ENCODE measurements around the gene CDKAL1. TPM values are rescaled to one million over a fixed set of nuclear protein-coding genes. Genes with fewer than 3 reads are reported as not detected.
"Not testable (repeated sequence)": the region's sequence is repeated elsewhere in the genome, so short reads cannot be mapped to it uniquely, and the experiment has no call there.

The CDKAL1 gene
- total RNA-seq, 1 experiment from 2014 or later, result 14.5 TPM

- DNase-seq (ENCODE audit: low spot score), result no peak
These were observed 527.6 kb downstream of the CDKAL1 start for GRCh38 chr6:21061892-21062291.

GRCh38 chr6:21064756-21065340, 530.6 kb downstream of the CDKAL1 start:
- DNase-seq (ENCODE audit: low spot score), result no peak

DNA sequence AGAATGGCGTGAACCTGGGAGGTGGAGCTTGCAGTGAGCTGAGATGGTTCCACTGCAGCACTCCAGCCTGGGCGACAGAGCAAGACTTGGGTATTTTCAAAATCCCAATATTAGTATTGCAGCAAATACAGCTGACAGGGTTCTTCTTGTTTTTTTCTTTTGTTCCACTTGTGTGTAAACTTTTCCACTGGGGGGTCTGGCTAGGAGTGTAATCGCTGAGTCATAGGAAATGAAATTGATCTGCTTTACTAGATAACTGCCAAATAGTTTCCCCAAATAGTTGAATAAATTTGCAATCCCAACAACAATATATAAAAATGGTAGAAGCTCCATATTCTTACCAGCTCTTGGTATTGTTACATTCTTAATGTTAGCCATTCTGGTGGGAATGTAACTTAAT, 533.3 kb downstream of the CDKAL1 start:
- no peak for DNase-seq (ENCODE audit: low spot score)

GRCh38 chr6:21070620-21071019, 536.4 kb downstream of the CDKAL1 start:
- no peak for DNase-seq (ENCODE audit: low spot score)

GRCh38 chr6:21071780-21072468, 537.7 kb downstream of the CDKAL1 start:
- DNase-seq (ENCODE audit: low spot score), result no peak

DNA sequence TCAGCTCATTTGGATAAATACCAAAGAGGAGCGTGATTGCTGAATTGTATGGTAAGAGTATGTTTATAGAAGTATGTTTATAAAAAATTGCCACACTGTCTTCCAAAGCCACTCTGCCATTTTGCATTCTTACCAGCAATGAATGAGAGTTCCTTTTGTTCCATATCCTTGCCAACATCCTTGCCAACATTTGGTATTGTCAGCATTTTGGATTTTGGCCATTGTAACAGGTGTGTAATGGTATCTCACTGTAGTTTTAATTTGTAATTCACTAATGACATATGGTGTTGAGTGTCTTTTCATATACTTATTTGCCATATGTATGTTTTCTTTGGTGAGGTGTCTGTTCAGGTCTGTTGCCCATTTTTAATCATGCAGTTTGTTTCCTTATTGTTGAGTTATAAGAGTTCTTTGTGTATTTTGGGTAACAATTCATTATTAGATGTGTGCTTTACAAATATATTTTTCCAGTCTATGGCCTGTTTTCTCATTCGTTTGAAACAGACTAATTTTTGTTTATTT, 539.1 kb downstream of the CDKAL1 start:
- no peak for DNase-seq (ENCODE audit: low spot score)

- DNase-seq (ENCODE audit: low spot score), result no peak
These were observed 540.2 kb downstream of the CDKAL1 start for GRCh38 chr6:21074484-21074883.

DNA sequence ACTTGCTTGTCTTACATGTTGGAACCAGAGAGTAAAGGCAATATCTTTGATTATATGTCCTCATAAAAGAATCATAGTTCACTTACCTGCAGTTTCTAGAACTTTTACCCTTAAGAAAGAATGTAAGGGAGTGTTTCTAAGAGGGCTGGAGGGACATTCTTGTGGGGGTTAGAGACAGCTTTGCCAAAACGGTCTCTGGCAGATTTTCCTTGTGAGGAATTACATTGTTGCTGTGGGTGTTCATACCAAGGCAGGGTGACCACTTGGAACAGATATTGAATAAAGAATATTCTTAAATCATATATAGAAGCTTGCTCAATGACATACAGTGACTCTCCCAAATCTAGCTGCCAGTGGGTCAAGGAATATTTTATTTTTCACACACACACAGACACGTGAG, 541.7 kb downstream of the CDKAL1 start:
- no peak for DNase-seq (ENCODE audit: low spot score)

- no peak for DNase-seq (ENCODE audit: low spot score)
These were observed 544.2 kb downstream of the CDKAL1 start for GRCh38 chr6:21078497-21078896.

- DNase-seq (ENCODE audit: low spot score), result no peak
These were observed 545.3 kb downstream of the CDKAL1 start for GRCh38 chr6:21079468-21080048.

- no peak for DNase-seq (ENCODE audit: low spot score)
These were observed 546.0 kb downstream of the CDKAL1 start for GRCh38 chr6:21080221-21080620.

- no peak for DNase-seq (ENCODE audit: low spot score)
These were observed 547.8 kb downstream of the CDKAL1 start for GRCh38 chr6:21082091-21082490.

DNA sequence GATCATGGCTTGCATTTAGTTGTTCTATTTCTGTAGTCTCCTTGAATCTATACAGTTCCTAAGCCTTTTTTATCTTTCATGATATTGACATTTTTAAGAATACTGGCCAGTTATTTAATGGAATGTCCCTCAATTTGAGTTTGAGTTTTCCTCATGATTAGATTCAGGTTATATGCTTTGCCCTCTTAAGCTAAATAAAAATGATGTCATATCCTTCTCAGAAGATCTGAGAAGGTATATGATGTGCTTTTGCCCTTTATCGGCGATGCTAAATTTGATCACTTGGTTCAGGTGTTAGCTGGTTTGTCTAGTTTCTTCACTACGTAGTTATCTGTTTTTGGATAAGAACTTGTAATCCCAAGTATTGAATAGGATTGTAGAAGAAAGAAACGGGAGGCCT, 549.5 kb downstream of the CDKAL1 start:
- no peak for DNase-seq (ENCODE audit: low spot score)

GRCh38 chr6:21084656-21085055, 550.4 kb downstream of the CDKAL1 start:
- no peak for DNase-seq (ENCODE audit: low spot score)

DNA sequence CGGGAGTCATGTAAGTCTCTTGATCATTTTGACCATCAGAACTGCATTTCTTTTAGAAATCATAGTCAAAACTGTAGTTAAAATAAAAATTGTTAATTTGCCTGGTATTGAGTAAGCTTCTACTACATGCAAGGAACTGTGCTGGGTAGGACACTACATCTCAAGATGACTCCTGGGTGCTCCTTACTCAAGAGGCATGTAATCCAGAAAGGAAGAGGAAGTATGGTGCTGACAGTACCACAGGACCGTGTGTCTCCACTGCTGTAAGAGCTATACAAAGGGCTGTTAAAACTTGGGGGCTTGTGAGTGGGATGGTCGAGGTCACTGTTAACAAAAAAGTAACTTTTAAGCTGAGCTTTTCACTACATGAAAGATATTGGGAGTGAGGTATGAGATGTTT, 551.0 kb downstream of the CDKAL1 start:
- no peak for DNase-seq (ENCODE audit: low spot score)

DNA sequence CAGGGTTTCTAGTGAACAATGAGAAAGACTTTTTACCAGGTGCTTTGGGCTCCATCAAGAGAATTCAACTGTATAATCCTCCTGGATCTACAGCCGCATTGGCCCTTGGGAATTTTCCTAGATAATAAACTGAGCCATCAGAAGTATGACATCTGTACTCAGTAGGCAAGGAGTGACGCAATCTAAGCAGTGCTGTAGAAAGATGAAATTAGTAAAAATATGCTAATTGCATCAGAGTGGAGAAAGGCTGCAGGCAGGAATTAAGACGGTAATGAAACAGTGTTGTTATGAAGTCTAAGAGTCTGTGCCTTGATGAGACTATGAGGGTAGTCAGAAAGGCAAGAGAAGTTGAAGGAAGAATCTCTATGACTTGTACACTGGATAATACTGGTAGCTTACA, 551.4 kb downstream of the CDKAL1 start:
- no peak for DNase-seq (ENCODE audit: low spot score)

- DNase-seq (ENCODE audit: low spot score), result no peak
These were observed 552.9 kb downstream of the CDKAL1 start for GRCh38 chr6:21087188-21087587.

GRCh38 chr6:21091411-21091810, 557.2 kb downstream of the CDKAL1 start:
- DNase-seq (ENCODE audit: low spot score), result no peak

- DNase-seq (ENCODE audit: low spot score), result not testable (repeated sequence)
These were observed 558.0 kb downstream of the CDKAL1 start for GRCh38 chr6:21092231-21092772.

DNA sequence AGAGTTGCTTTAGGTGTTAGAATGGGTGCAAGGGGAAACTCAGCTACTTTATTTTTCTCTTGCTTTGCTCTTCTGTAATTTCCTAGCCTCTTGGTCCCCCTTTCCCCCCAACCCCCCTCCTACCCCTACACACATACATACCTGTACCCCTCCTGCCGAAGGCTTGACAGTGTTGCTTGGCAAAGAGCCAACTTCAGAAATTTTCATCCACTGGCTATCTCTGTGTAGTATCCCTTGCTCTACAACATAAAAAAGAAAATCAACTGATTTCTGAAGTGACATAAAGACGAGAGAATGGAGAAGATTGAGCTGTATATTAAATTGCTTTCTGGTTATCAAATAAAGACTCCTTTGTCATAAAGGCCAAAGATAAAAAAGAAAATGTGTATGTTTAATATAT, 561.2 kb downstream of the CDKAL1 start:
- DNase-seq (ENCODE audit: low spot score), result no peak

DNA sequence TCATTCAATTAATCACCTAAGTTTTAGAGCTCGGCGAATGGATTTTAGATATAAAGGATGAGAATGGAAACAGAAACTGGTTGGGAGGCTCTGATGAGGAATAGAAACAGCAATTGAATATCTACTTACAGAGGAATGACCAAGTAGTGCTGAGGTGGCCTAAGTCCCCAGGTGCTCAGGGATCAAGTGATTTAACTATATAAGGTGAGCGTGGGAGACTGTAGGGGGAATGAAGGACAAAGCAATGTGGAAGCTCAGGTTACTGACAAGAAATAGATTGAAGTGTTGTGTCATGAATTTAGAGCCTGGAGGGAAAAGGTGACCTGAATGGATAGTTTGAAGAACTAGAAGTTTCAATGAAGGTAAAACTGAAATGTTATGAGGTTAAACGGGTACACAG, 563.9 kb downstream of the CDKAL1 start:
- DNase-seq (ENCODE audit: low spot score), result no peak

DNA sequence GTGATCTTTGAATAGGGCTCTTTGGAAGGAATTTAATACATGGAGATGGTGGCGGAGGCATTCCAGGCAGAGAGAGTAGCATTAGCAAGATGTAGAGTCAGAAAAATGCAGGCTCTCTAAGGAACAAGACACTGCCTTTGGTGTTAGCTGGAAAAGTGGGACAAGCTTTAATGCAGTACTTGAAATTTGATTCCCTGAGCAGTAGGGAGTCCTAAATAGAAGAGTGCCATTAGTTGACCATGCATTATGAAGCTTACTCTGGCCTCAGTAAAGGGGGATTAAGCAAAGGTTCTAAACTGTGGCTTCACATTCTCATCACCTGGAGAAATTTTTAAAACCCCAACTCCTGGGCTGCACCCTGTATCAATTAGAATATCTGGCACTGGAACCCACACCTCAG, 564.5 kb downstream of the CDKAL1 start:
- DNase-seq (ENCODE audit: low spot score), result no peak
